Skin of body (tissue), 2 donors: ENCODE measurements around the gene ENPP3. TPM values are rescaled to one million over a fixed set of nuclear protein-coding genes. Genes with fewer than 3 reads are reported as not detected.

Experiments used
- DNase-seq: peaks from one replicate; lab custom pipeline; 2025; lab: John Stamatoyannopoulos, UW
- total RNA-seq: library from RNA; depleted of rRNA; stranded (reverse); fragments of >200 nt; gene quantifications from one replicate; pipeline ENCODE4 v1.2.3, GENCODE V29; 2014

Gene ENPP3
- 2.0 TPM for total RNA-seq

- DNase-seq = no peak
Measured at GRCh38 chr6:131636880-131637792, at the start of gene ENPP3. Gene ENPP3, plus strand, starts transcription at chr6:131637302. Its CDS starts 83 bp downstream, at chr6:131637385.

- DNase-seq = no peak
Measured at GRCh38 chr6:131587909-131588308, 49.2 kb upstream of the ENPP3 start.

DNA sequence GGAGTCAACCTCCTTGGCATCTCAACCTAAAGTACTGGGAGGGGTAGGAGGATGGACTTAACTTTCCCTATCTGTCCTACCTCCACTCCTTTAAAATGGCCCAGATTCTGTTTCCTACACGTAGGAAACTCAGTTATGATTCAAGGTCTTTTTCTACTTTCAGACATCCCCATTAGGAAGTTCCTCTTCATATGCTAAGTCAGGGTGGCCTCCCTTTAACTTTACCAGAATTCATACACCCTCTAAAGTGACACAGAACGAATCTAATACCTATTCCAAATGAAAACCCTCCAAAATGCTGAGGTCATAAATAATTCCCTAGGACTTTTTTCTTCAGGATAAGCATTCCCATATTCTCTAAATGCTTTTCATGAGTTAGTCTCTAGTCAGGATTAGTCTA is 48.5 kb upstream of the ENPP3 start:
- DNase-seq = no peak

GRCh38 chr6:131592935-131593334 is 44.2 kb upstream of the ENPP3 start:
- DNase-seq = no peak

GRCh38 chr6:131594074-131594473 is 43.0 kb upstream of the ENPP3 start:
- no peak for DNase-seq

DNA sequence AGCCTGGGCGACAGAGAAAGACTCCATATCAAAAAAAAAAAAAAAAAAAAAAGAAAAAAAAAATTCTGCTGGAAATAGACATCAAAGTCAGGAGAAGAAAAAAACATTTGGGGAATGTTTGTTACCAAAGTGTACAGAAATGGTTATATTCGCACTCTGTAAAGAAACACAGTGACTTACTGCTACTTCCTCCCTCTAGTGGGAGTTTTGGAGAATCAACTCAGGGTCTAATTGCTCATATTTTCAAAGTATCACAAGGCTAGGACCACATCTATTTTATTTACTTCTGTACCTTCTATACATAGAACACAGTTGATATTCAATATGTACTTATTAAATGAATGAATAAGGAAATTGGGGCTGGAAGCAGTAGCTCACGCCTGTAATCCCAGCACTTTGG is 39.7 kb upstream of the ENPP3 start:
- DNase-seq = no peak

- DNase-seq = no peak
Measured at GRCh38 chr6:131600716-131601115, 36.4 kb upstream of the ENPP3 start.

- no peak for DNase-seq
Measured at GRCh38 chr6:131602781-131603312, 34.3 kb upstream of the ENPP3 start.

- no peak for DNase-seq
Measured at GRCh38 chr6:131613296-131613925, 23.7 kb upstream of the ENPP3 start.

GRCh38 chr6:131615275-131615674 is 21.8 kb upstream of the ENPP3 start:
- DNase-seq = no peak

DNA sequence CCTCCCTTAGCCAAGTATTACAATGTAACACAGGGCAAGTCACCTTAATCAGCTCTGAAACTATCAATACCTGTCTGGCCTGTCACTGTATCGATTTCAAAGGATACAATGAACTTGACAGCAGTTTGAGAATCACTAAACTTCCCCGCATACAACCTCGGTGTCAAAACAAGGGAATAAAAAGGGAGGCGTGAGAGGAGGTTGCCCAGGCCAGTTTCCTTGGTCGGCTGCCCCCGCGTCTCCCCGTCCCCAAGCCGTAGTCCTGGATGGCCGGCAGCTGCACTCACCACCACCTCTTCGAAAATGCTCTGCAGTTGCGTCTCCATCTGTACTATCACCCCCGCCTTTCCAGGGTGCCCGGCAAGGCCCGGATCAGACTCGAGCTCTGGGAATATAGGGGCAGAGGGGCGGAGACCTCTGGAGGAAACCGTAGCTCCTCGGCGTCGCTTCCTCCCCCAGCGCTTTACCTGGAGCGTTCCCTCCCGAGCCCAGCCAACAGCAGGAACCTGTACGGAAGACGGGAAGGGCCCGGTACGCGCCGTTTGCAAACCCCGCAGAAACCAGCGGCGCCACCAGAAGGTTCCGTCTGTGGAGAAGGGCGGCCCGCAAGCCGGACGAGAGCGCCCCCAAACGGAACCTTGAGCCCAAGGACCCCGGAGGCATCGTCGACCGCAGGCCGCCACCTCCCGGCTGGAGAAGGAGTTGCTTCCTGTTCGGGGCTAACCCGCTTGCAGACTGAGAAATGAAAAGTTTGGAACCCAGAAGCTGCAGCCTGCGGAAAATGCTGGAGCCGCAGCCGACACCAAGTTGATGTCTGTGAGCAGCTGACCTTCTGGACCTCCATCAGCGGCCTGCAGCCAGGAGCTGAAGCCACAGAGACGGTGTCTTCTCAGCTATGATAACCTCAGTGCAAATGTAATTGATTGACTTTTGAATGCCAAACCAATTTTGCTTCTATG is 9.1 kb upstream of the ENPP3 start, which contains the start of gene MED23:
Gene MED23 (minus strand): TSS at position 519 of the 959 bp plus-strand sequence. CDS start 193 bp downstream, at position 326.
- peak; percentile 95 for DNase-seq

- DNase-seq = no peak
Measured at GRCh38 chr6:131628726-131629125, 8.4 kb upstream of the ENPP3 start.

- DNase-seq = no peak
Measured at GRCh38 chr6:131629651-131630050, 7.5 kb upstream of the ENPP3 start.

GRCh38 chr6:131631625-131632289 is 5.3 kb upstream of the ENPP3 start:
- no peak for DNase-seq

- DNase-seq = no peak
Measured at GRCh38 chr6:131635384-131636340, 1.4 kb upstream of the ENPP3 start.

DNA sequence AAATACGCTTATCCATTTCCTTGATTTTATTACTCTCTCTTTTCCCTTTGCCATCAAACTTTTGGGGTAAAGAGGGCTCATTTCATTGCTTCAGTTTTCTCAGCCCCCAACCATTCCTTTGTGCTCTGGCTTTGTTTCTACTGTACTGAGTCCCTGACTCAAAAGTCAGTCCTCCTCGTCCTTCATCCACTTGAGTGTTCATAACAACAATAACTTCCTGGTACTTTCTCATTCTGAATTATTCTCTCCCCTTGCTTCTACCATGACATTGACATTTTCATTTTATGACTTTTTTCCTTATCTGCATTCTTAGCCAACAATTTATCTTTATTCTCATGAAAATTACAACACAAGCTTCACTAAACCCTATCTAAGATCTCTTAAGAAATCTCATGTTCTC is 911 bp downstream of the ENPP3 start:
- no peak for DNase-seq

DNA sequence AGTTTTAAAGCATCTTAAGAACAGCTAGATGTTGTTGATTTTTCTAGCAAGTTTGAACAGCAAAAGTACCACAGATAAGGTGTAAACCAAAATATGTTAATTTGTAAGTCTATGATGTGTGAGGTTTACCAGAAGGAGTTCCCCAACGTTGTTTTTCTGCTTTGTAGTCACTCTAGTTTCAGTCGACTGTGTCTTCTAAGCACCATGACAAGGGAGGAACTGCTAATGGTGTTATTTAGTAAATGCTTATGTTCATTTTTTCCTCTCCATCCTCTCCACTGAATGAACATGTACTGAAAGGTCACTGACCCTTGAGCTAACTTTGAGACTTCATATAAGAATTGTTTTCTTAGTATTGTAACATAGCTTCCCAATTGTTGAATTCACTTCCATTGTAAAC is 3.0 kb downstream of the ENPP3 start:
- DNase-seq = no peak

DNA sequence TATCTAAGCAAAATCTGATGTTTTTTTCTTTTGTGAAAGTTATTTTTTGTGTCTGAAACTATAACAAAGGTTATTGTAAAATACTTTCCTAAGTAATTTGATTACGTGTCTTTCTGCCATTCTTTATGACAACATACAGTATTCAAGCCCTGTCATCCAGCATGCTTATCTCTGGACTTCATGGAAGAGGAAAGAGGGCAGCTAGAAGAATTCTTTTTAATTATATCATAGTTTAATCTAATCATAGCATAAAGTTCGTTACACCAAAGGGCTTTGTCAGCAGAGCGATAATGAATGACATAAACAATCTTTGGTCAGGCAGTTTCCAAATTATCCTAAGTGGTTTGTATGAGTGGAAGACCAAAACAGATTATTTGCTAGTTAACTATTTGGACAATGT is 3.5 kb downstream of the ENPP3 start:
- no peak for DNase-seq

DNA sequence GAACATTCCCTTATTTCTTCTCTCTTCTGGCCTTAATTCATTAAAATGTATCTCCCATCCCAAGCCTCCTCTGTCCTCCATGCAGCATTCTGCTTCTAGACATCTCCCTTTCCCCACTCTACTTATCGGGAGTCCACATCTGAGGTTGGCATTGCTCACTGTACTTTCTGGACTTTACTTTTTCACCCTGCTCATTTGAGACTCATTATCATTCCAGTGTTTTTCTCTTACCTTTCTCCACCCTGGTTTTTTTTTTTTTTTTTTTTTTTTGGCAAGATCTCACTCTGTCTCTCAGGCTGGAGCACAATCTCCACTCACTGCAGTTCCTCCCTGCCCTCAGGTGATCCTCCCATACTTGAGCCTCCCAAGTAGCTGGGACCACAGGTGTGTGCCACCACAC is 4.5 kb downstream of the ENPP3 start:
- no peak for DNase-seq

DNA sequence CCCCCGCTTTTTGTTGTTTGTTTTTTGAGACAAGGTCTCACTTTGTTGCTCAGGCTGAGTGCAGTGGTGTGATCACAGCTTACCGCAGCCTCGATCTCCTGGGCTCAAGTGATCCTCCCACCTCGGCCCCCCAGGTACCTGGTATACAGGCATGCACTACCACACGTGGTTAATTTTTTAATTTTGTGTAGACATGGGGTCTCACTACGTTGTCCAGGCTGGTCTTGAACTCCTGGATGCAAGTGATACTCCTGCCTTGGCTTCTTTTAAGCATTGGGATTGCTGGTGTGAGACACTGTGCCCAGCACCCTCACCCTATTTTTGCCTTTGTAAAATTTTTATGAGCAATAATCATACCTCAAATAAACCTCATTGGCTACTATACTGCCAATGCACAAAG is 5.5 kb downstream of the ENPP3 start:
- DNase-seq = no peak
